ENCODE measurements around the gene RDH5. TPM values are rescaled to one million over a fixed set of nuclear protein-coding genes. Genes with fewer than 3 reads are reported as not detected.

RDH5 gene
- total and polyA plus RNA-seq, 2 of the 4 experiments (the other 2 are of a cell fraction), result 7.3 to 18.8 TPM

GRCh38 chr12:55675666-55676065, 44.5 kb upstream of the RDH5 start:
- 65% methylated on average over 6 of the region's 8 CpGs; no CpG with 5 or more reads in 1 of the 2 experiments for WGBS, 2 experiments (ENCODE audit: extremely low coverage in 2 of 2, insufficient read length in 1 of 2)
- dilution Hi-C loops (cut with HindIII; ENCODE audit: low sequenced_read_pairs, unreplicated experiment), result no loop called here
- no TSS peak for BruUV-seq (replicated peaks)

More at GRCh38 chr12:55675666-55676065, 44.5 kb upstream of the RDH5 start:
- Histone ChIP-seq H2BK5ac (ENCODE audit: low read depth, low read length, poor library complexity, severe bottlenecking) (no peak overlapping the region), H3K4me2 (ENCODE audit: low read depth, low read length) (no peak overlapping the region), H3K4me3 (ENCODE audit: insufficient read depth, low read depth, low read length) (no peak overlapping the region), H3K4me1 (ENCODE audit: control insufficient read depth, insufficient read depth, low read length) (no peaks in the 10 kb centered on the region), H4K8ac (ENCODE audit: low read depth in 2 of 2, low read length in 2 of 2) (no peak overlapping the region), H3K18ac (ENCODE audit: low read depth, low read length) (no peak overlapping the region), H3K56ac (ENCODE audit: extremely low read depth, insufficient read depth, low read length) (no peak overlapping the region), H3K23ac (ENCODE audit: low read depth, low read length) (no peak overlapping the region), H2AK9ac (replicated peaks; ENCODE audit: low read depth, low read length, poor library complexity) (no peak overlapping the region), H2AFZ (replicated peaks; ENCODE audit: low read length, poor library complexity) (no peak overlapping the region), H3K9me3 (ENCODE audit: control insufficient read depth, insufficient read depth, low read length) (no peaks in the 10 kb centered on the region), H3K27ac (ENCODE audit: insufficient read depth, low read length) (no peak overlapping the region), H3K27me3 (ENCODE audit: control insufficient read depth, insufficient read depth, low read length) (peaks cover 4% of the 10 kb centered on the region), H2AK5ac (ENCODE audit: low read depth, low read length) (no peak overlapping the region), H2BK15ac (ENCODE audit: low read depth, low read length) (no peak overlapping the region), H4K20me1 (ENCODE audit: insufficient read depth, low read length) (no peaks in the 10 kb centered on the region), H3K9ac (ENCODE audit: low read depth, low read length) (no peak overlapping the region), H3K4ac (ENCODE audit: low read depth, low read length) (no peak overlapping the region), H4K5ac (ENCODE audit: low read depth, low read length) (no peak overlapping the region), H2BK120ac (ENCODE audit: low read depth, low read length) (no peak overlapping the region), H3K14ac (replicated peaks; ENCODE audit: low read depth, low read length) (no peak overlapping the region), H4K91ac (ENCODE audit: insufficient read depth, low read depth, low read length) (no peak overlapping the region), H3K36me3 (ENCODE audit: control insufficient read depth, insufficient read depth, low read length) (no peaks in the 10 kb centered on the region), H3K9me1 (ENCODE audit: insufficient read depth, low read length) (no peaks in the 10 kb centered on the region), H3K79me1 (ENCODE audit: low read depth in 1 of 2, low read length in 2 of 2) (no peaks in the 10 kb centered on the region), H2BK20ac (ENCODE audit: low read depth, low read length) (no peak overlapping the region)
- DNase-seq (no peak), ATAC-seq (ENCODE audit: low read depth) (no peak)
- ChIA-PET POLR2A (ENCODE audit: unreplicated experiment) (no interaction called here), CTCF (interaction anchor here (0.6 to 1.1 kb wide), 3 partner anchors 19 to 54 kb away, joined by 3 read pairs; no protein-coding TSS in a partner anchor)
- in situ Hi-C loops (cut with MboI; ENCODE audit: low sequenced_read_pairs) (no loop called here), intact Hi-C loops (cut with micrococcal nuclease) (no loop called here)
- TF ChIP-seq POLR2A (IDR thresholded peaks at IDR 0.05; ENCODE audit: low read depth, low read length) (no peak), NFE2L2 (IDR thresholded peaks at IDR 0.05; ENCODE audit: low read depth, low read length) (no peak), BHLHE40 (IDR thresholded peaks at IDR 0.05; ENCODE audit: low read depth, low read length) (no peak), RCOR1 (IDR thresholded peaks at IDR 0.05; ENCODE audit: insufficient replicate concordance, low read length) (no peak), MAZ (IDR thresholded peaks at IDR 0.05; ENCODE audit: borderline replicate concordance, low read depth, low read length) (no peak), USF2 (IDR thresholded peaks at IDR 0.05; ENCODE audit: low read depth, low read length) (no peak), ELK1 (IDR thresholded peaks at IDR 0.05; ENCODE audit: borderline replicate concordance, low read depth, low read length) (no peak), CEBPB (IDR thresholded peaks at IDR 0.05; ENCODE audit: low read depth, low read length) (no peak), SMC3 (IDR thresholded peaks at IDR 0.05; ENCODE audit: low read depth, low read length) (no peak), RAD21 (IDR thresholded peaks at IDR 0.05; ENCODE audit: low read length) (no peak), FOS (IDR thresholded peaks at IDR 0.05; ENCODE audit: low read depth, low read length) (no peak), RFX5 (IDR thresholded peaks at IDR 0.05; ENCODE audit: low read depth, low read length) (no peak), MXI1 (IDR thresholded peaks at IDR 0.05; ENCODE audit: borderline replicate concordance, low read depth, low read length) (no peak), MAFK (IDR thresholded peaks at IDR 0.05; ENCODE audit: low read depth, low read length) (no peak), CHD1 (IDR thresholded peaks at IDR 0.05; ENCODE audit: low read depth, low read length) (no peak)
- TF ChIP-seq, protein P1, sequence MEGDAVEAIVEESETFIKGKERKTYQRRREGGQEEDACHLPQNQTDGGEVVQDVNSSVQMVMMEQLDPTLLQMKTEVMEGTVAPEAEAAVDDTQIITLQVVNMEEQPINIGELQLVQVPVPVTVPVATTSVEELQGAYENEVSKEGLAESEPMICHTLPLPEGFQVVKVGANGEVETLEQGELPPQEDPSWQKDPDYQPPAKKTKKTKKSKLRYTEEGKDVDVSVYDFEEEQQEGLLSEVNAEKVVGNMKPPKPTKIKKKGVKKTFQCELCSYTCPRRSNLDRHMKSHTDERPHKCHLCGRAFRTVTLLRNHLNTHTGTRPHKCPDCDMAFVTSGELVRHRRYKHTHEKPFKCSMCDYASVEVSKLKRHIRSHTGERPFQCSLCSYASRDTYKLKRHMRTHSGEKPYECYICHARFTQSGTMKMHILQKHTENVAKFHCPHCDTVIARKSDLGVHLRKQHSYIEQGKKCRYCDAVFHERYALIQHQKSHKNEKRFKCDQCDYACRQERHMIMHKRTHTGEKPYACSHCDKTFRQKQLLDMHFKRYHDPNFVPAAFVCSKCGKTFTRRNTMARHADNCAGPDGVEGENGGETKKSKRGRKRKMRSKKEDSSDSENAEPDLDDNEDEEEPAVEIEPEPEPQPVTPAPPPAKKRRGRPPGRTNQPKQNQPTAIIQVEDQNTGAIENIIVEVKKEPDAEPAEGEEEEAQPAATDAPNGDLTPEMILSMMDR (conservative IDR thresholded peaks at IDR 0.05; ENCODE audit: low read depth, low read length), result no peak
